GM18868 (cell line): Measurements from ENCODE around the gene E2F1.

Experiments
- ATAC-seq: cut with Tn5 transposase; IDR thresholded peaks from one replicate; pipeline ENCODE4 v1.9.1; 2021; ENCODE audit warnings: mild to moderate bottlenecking, moderate library complexity; ENCODE audit not compliant: unreplicated experiment

E2F1 gene

GRCh38 chr20:33673114-33673409 lies 13.1 kb downstream of the E2F1 start:
- ATAC-seq = no peak

GRCh38 chr20:33672426-33673113 lies 13.6 kb downstream of the E2F1 start:
- ATAC-seq = no peak

GRCh38 chr20:33671573-33672288 lies 14.5 kb downstream of the E2F1 start:
- ATAC-seq = no peak

GRCh38 chr20:33670715-33671499 lies 15.3 kb downstream of the E2F1 start:
- ATAC-seq = no peak

GRCh38 chr20:33669873-33670640 lies 16.1 kb downstream of the E2F1 start:
- ATAC-seq = no peak

GRCh38 chr20:33669224-33669623 lies 17.0 kb downstream of the E2F1 start:
- no peak for ATAC-seq

- ATAC-seq = no peak
Observed at GRCh38 chr20:33668466-33669155, 17.6 kb downstream of the E2F1 start.

GRCh38 chr20:33667676-33668465 lies 18.3 kb downstream of the E2F1 start:
- peak; percentile 45 for ATAC-seq

- peak; percentile 2 for ATAC-seq
Observed at GRCh38 chr20:33667245-33667675, 18.9 kb downstream of the E2F1 start.

GRCh38 chr20:33666293-33667244 lies 19.6 kb downstream of the E2F1 start, which contains the start of gene ACTL10:
Gene ACTL10, plus strand, starts transcription at chr20:33666943. Its CDS starts 555 bp downstream, at chr20:33667498.
- ATAC-seq = peak; percentile 75

- no peak for ATAC-seq
Observed at GRCh38 chr20:33664762-33665144, 21.4 kb downstream of the E2F1 start.

GRCh38 chr20:33664085-33664761 lies 22.0 kb downstream of the E2F1 start:
- no peak for ATAC-seq

GRCh38 chr20:33663161-33664084 lies 22.8 kb downstream of the E2F1 start:
- peak; percentile 37 for ATAC-seq

GRCh38 chr20:33662172-33662571 lies 24.0 kb downstream of the E2F1 start, which contains the start of gene C20orf144:
Gene C20orf144, plus strand, starts transcription at chr20:33662327. Its CDS starts 19 bp downstream, at chr20:33662346.
- no peak for ATAC-seq

- ATAC-seq = no peak
Observed at GRCh38 chr20:33660685-33661058, 25.5 kb downstream of the E2F1 start.

GRCh38 chr20:33660035-33660684 lies 26.0 kb downstream of the E2F1 start:
- no peak for ATAC-seq
